Activated B cell treated with CpG ODN at 0.5 μM for 24 hours (primary cell): Measurements from ENCODE around the gene STARD10. TPM values are rescaled to one million over a fixed set of nuclear protein-coding genes. Genes with fewer than 3 reads are reported as not detected.
A peak's percentile ranks its signal among the peaks of the same experiment; 100 is the strongest.

Experiments
- ATAC-seq: fragments of 200-7000 bp; cut with Tn5 transposase; one replicate; pipeline ENCODE4 v1.10.0; 2021; ENCODE audit warnings: low read depth, mild to moderate bottlenecking, moderate library complexity
- CTCF ChIA-PET: fragments of 350-600 bp; sonication (Branson Sonifier 250); formaldehyde crosslinking; loops from one replicate; lab custom pipeline; 2021; ENCODE audit warnings: antibody characterized with exemption; lab: Charles Lee
- POLR2A ChIA-PET: fragments of 350-600 bp; sonication (Branson Sonifier 250); formaldehyde crosslinking; loops from one replicate; lab custom pipeline; 2021; ENCODE audit warnings: antibody characterized with exemption; lab: Charles Lee
- DNase-seq: peaks from one replicate; pipeline ENCODE4 v3.0.0; 2022
- H3K27ac Mint-ChIP-seq: one replicate; pipeline ENCODE4 v1.8.0; 2020; ENCODE audit warnings: mixed read lengths
- H3K27me3 Mint-ChIP-seq: one replicate; pipeline ENCODE4 v1.8.0; 2021; ENCODE audit warnings: mixed read lengths
- H3K36me3 Mint-ChIP-seq: one replicate; pipeline ENCODE4 v1.8.0; 2021; ENCODE audit warnings: low read depth, mixed read lengths
- H3K4me1 Mint-ChIP-seq: one replicate; pipeline ENCODE4 v1.8.0; 2021; ENCODE audit warnings: mixed read lengths
- H3K4me3 Mint-ChIP-seq: one replicate; pipeline ENCODE4 v1.8.0; 2020; ENCODE audit warnings: mild to moderate bottlenecking, mixed read lengths
- H3K9me3 Mint-ChIP-seq: one replicate; pipeline ENCODE4 v1.8.0; 2020; ENCODE audit warnings: mixed read lengths
- intact Hi-C: fragments of 100-400 bp; cut with micrococcal nuclease; formaldehyde crosslinking; loops from one replicate; pipeline ENCODE4 v1.15.1; 2024
- total RNA-seq: library from RNA; stranded (reverse); gene quantifications from 2 replicates; pipeline ENCODE4 v1.2.3, GENCODE V29; 2022
- TF ChIP-seq, protein P1 (sequence below): fragments of 200-600 bp; IDR thresholded peaks from one replicate; pipeline ENCODE4 v1.8.0; 2022; ENCODE audit warnings: antibody characterized with exemption, mild to moderate bottlenecking

STARD10 gene
- total RNA-seq, 1 donor from 2014 or later = 42.6 TPM

DNA sequence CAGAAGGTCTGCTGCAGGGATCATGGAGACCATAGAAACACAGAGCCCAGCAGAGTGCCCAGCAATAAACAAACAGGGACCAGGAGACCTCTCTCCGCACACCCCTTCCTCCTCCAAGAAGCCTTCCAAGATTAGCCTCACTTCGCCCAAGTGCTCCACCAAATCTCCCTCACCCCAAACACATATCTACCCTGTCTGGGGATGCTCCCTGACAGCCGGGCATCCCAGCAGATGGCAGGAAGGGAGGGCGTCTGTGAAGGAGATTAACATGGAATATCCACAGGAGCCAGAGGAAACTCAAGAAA, 68.2 kb downstream of the STARD10 start:
- Mint-ChIP-seq H3K27me3 (no peaks in the 10 kb centered on the region), H3K4me1 (peaks cover 87% of the 10 kb centered on the region), H3K4me3 (no peak overlapping the region), H3K27ac (peak overlapping the region; percentile 78), H3K9me3 (no peaks in the 10 kb centered on the region), H3K36me3 (peaks cover 52% of the 10 kb centered on the region)
- TF ChIP-seq, protein P1, sequence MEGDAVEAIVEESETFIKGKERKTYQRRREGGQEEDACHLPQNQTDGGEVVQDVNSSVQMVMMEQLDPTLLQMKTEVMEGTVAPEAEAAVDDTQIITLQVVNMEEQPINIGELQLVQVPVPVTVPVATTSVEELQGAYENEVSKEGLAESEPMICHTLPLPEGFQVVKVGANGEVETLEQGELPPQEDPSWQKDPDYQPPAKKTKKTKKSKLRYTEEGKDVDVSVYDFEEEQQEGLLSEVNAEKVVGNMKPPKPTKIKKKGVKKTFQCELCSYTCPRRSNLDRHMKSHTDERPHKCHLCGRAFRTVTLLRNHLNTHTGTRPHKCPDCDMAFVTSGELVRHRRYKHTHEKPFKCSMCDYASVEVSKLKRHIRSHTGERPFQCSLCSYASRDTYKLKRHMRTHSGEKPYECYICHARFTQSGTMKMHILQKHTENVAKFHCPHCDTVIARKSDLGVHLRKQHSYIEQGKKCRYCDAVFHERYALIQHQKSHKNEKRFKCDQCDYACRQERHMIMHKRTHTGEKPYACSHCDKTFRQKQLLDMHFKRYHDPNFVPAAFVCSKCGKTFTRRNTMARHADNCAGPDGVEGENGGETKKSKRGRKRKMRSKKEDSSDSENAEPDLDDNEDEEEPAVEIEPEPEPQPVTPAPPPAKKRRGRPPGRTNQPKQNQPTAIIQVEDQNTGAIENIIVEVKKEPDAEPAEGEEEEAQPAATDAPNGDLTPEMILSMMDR = no peak
- ATAC-seq = no peak
- no peak for DNase-seq
- ChIA-PET POLR2A (interaction anchor here (0.6 to 3.9 kb wide), 27 partner anchors 11 to 459 kb away, joined by 3 to 57 read pairs (median 4); partner anchors contain the start of genes ARAP1, ATG16L2 and STARD10), CTCF (interaction anchor here (0.7 to 6.6 kb wide), 38 partner anchors 8 to 517 kb away, joined by 3 to 144 read pairs (median 5); partner anchors contain the start of genes ATG16L2 and STARD10)
- intact Hi-C loops = loop anchor here (1.0 kb wide), 7 partner anchors 11 to 453 kb away; partner anchors contain the start of gene ARAP1

DNA sequence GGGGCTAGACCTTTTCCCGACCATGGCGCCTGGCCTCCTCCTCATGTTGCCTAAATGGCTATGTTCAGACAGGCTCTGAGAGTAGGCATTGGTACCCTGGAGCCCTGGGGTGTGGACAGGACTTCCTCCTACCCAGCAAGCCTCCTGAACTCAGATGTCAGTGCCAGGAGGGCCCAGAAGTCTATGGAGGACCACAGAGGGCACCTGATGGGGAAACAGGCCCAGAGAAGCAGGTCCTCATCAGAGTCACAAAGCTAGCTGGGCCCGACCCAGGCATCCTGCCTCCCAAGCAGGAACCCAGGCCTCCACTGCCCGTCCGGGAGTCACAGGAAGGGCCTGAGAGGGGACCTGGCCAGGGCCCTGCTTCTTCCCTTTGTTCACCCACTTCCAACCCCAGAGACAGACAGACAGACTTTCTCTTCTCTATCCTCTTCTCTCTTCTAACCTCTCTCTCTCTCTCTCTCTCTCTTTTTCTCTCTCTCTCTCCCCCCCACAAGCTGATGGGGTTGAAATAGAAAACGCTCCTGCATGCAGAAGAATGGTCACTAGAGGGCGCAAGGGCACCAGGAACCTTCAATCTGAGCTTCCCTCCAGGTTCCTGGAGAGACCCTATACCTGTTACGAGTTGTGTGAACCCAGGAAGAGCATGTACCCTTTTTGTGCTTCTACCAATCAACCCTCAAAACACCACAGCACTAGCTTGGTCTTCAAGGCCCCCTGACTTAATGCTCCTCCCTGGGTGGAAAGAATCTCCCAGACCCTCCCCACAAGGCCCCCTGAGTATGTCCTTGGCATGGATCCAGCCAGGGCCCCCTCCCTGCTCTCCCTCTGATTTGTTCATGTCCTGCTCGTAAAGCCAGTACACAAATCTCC, 68.8 kb downstream of the STARD10 start:
- peak overlapping the region; percentile 60 for H3K4me3 Mint-ChIP-seq
- peak overlapping the region; percentile 78 for H3K27ac Mint-ChIP-seq
- peaks cover 87% of the 10 kb centered on the region for H3K4me1 Mint-ChIP-seq
- CTCF ChIA-PET = interaction anchor here (0.6 to 6.6 kb wide), 40 partner anchors 9 to 576 kb away, joined by 3 to 144 read pairs (median 5); partner anchors contain the start of genes ATG16L2 and STARD10
- POLR2A ChIA-PET = interaction anchor here (0.5 to 3.9 kb wide), 28 partner anchors 11 to 460 kb away, joined by 3 to 57 read pairs (median 4); partner anchors contain the start of genes ARAP1, ATG16L2 and STARD10
- no peaks in the 10 kb centered on the region for H3K27me3 Mint-ChIP-seq
- ATAC-seq (peak; percentile 30), DNase-seq (peak; percentile 61)
- intact Hi-C loops = loop anchor here (1.0 to 5.0 kb wide), 8 partner anchors 11 to 517 kb away; partner anchors contain the start of gene ARAP1
- TF ChIP-seq, protein P1 = peak; percentile 84
- H3K9me3 Mint-ChIP-seq = no peaks in the 10 kb centered on the region
- H3K36me3 Mint-ChIP-seq = peaks cover 46% of the 10 kb centered on the region

GRCh38 chr11:72724021-72724551, 69.8 kb downstream of the STARD10 start:
- no peak for ATAC-seq
- Mint-ChIP-seq H3K9me3 (no peaks in the 10 kb centered on the region), H3K27ac (no peak overlapping the region), H3K4me3 (peak overlapping the region; percentile 32), H3K4me1 (peaks cover 88% of the 10 kb centered on the region), H3K27me3 (no peaks in the 10 kb centered on the region), H3K36me3 (peaks cover 48% of the 10 kb centered on the region)
- TF ChIP-seq, protein P1 = no peak
- no peak for DNase-seq
- intact Hi-C loops = loop anchor here (5.0 kb wide), 1 partner anchor 518 kb away; no protein-coding TSS in a partner anchor
- ChIA-PET CTCF (interaction anchor here (1.6 to 6.6 kb wide), 8 partner anchors 10 to 454 kb away, joined by 7 to 144 read pairs (median 12); partner anchors contain the start of genes ATG16L2 and STARD10), POLR2A (interaction anchor here (0.6 to 3.4 kb wide), 2 partner anchors 21 to 69 kb away, joined by 3 to 25 read pairs; partner anchors contain the start of gene STARD10)

GRCh38 chr11:72723508-72723907, 70.3 kb downstream of the STARD10 start:
- ATAC-seq (no peak), DNase-seq (no peak)
- H3K27ac Mint-ChIP-seq = no peak overlapping the region
- TF ChIP-seq, protein P1 = no peak
- peaks cover 88% of the 10 kb centered on the region for H3K4me1 Mint-ChIP-seq
- H3K36me3 Mint-ChIP-seq = peaks cover 47% of the 10 kb centered on the region
- CTCF ChIA-PET = interaction anchor here (2.5 to 6.6 kb wide), 2 partner anchors 70 to 454 kb away, joined by 7 to 144 read pairs; partner anchors contain the start of gene STARD10
- intact Hi-C loops = loop anchor here (5.0 kb wide), 1 partner anchor 519 kb away; no protein-coding TSS in a partner anchor
- no peaks in the 10 kb centered on the region for H3K27me3 Mint-ChIP-seq
- no peaks in the 10 kb centered on the region for H3K9me3 Mint-ChIP-seq
- POLR2A ChIA-PET = interaction anchor here (0.5 to 3.4 kb wide), 3 partner anchors 21 to 70 kb away, joined by 3 to 25 read pairs (median 5); partner anchors contain the start of gene STARD10
- H3K4me3 Mint-ChIP-seq = no peak overlapping the region
